ENCODE data around the gene PIGV.
"Not testable (repeated sequence)": the region's sequence is repeated elsewhere in the genome, so short reads cannot be mapped to it uniquely, and the experiment has no call there.

Gene PIGV

GRCh38 chr1:26792924-26793323 lies 5.2 kb downstream of the PIGV start:
- DNase-seq (ENCODE audit: low read depth in 2 of 2, low spot score in 1 of 2): no peak

GRCh38 chr1:26794391-26794790 lies 6.6 kb downstream of the PIGV start:
- DNase-seq (ENCODE audit: low read depth in 2 of 2, low spot score in 1 of 2): no peak

- no peak for DNase-seq (ENCODE audit: low read depth in 2 of 2, low spot score in 1 of 2)
Observed at GRCh38 chr1:26797627-26798026, 9.9 kb downstream of the PIGV start.

GRCh38 chr1:26799479-26800142 lies 11.9 kb downstream of the PIGV start:
- DNase-seq (ENCODE audit: low read depth in 2 of 2, low spot score in 1 of 2): no peak

- not testable (repeated sequence) for DNase-seq (ENCODE audit: low read depth in 2 of 2, low spot score in 1 of 2)
Observed at GRCh38 chr1:26803932-26804331, 16.2 kb downstream of the PIGV start.

- peak in 1 of 2 donors; percentile 61 for DNase-seq (ENCODE audit: low read depth in 2 of 2, low spot score in 1 of 2)
Observed at GRCh38 chr1:26810105-26810504, 22.4 kb downstream of the PIGV start.

GRCh38 chr1:26811057-26811456 lies 23.3 kb downstream of the PIGV start:
- no peak for DNase-seq (ENCODE audit: low read depth in 2 of 2, low spot score in 1 of 2)

GRCh38 chr1:26811708-26812107 lies 24.0 kb downstream of the PIGV start:
- DNase-seq (ENCODE audit: low read depth in 2 of 2, low spot score in 1 of 2): no peak

- no peak for DNase-seq (ENCODE audit: low read depth in 2 of 2, low spot score in 1 of 2)
Observed at GRCh38 chr1:26814377-26814776, 26.6 kb downstream of the PIGV start.

- no peak for DNase-seq (ENCODE audit: low read depth in 2 of 2, low spot score in 1 of 2)
Observed at GRCh38 chr1:26814893-26815292, 27.1 kb downstream of the PIGV start.

GRCh38 chr1:26820784-26821269 lies 33.1 kb downstream of the PIGV start:
- DNase-seq (ENCODE audit: low read depth in 2 of 2, low spot score in 1 of 2): no peak

- no peak for DNase-seq (ENCODE audit: low read depth in 2 of 2, low spot score in 1 of 2)
Observed at GRCh38 chr1:26822737-26823395, 35.1 kb downstream of the PIGV start.

GRCh38 chr1:26824731-26825130 lies 37.0 kb downstream of the PIGV start:
- no peak for DNase-seq (ENCODE audit: low read depth in 2 of 2, low spot score in 1 of 2)

GRCh38 chr1:26826261-26827105 lies 38.7 kb downstream of the PIGV start, which contains the start of gene ZDHHC18:
ZDHHC18 (plus strand) TSS chr1:26826688; CDS start chr1:26826805, 117 bp downstream.
- peak; percentile 36 to 42 for DNase-seq (ENCODE audit: low read depth in 2 of 2, low spot score in 1 of 2)

- no peak for DNase-seq (ENCODE audit: low read depth in 2 of 2, low spot score in 1 of 2)
Observed at GRCh38 chr1:26827106-26827604, 39.4 kb downstream of the PIGV start.

GRCh38 chr1:26827663-26828062 lies 39.9 kb downstream of the PIGV start:
- DNase-seq (ENCODE audit: low read depth in 2 of 2, low spot score in 1 of 2): no peak

- DNase-seq (ENCODE audit: low read depth in 2 of 2, low spot score in 1 of 2): no peak
Observed at GRCh38 chr1:26828411-26828991, 40.8 kb downstream of the PIGV start.

- no peak for DNase-seq (ENCODE audit: low read depth in 2 of 2, low spot score in 1 of 2)
Observed at GRCh38 chr1:26829184-26829911, 41.6 kb downstream of the PIGV start.

- no peak for DNase-seq (ENCODE audit: low read depth in 2 of 2, low spot score in 1 of 2)
Observed at GRCh38 chr1:26831059-26831458, 43.3 kb downstream of the PIGV start.

- DNase-seq (ENCODE audit: low read depth in 2 of 2, low spot score in 1 of 2): no peak
Observed at GRCh38 chr1:26831546-26832248, 43.9 kb downstream of the PIGV start.

Data from stimulated activated CD8-positive, alpha-beta memory T cell treated with anti-CD3 and anti-CD28 coated beads, Interleukin-4, amount 100 ng/mL, for 1 hour (primary cell).